ENCODE results near the gene CC2D1A.
"Not testable (repeated sequence)": the region's sequence is repeated elsewhere in the genome, so short reads cannot be mapped to it uniquely, and the experiment has no call there.

Gene CC2D1A

DNA sequence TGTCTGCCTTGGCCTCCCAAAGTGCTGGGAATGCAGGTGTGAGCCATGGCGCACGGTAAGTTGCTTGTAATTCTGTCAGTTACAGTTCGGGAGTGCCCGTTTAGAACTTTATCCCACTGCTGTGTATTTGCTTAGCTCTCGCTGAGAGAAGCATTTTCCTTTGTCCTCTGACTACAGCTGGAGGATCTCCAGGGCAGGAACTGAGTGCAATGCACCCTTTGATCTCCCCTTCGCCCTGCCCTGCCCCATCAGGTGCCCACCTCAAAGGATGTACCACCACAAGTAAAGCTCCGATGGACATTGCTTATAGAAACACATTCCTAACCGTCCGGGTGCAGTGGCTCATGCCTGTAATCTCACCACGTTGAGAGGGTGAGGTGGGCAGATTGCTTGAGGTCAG lies 6.6 kb upstream of the CC2D1A start:
- in situ Hi-C loops (cut with MboI; ENCODE audit: low sequenced_read_pairs) = loop anchor here (25.0 kb wide), 2 partner anchors 163 to 438 kb away; partner anchors contain the start of genes MISP3 and PALM3

GRCh38 chr19:13899912-13900584 lies 6.0 kb upstream of the CC2D1A start:
- in situ Hi-C loops (cut with MboI; ENCODE audit: low sequenced_read_pairs) = loop anchor here (25.0 kb wide), 2 partner anchors 162 to 437 kb away; partner anchors contain the start of genes MISP3 and PALM3

DNA sequence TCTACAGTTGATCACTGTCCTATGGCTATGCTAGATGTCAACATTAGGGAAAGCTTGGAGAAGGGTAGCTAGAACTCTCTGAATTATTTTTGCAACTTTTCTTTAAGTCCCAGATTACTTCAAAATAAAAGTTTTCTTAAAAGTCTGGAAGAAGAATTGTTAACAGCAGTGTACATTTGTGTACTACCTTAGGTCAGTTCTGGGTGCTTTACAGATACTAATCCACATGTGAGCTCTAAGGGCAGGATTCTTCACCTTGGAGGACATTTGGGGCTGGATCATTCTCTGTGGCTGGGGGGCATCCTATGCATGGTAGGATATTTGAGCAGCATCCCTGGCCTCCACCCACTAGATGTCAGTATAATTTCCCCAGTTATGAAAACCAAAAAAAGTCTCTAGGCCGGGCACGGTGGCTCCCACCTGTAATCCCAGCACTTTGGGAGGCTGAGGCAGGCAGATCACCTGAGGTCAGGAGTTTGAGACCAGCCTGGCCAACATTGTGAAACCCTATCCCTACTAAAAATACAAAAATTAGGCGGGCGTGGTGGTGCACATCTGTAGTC lies 2.9 kb upstream of the CC2D1A start:
- in situ Hi-C loops (cut with MboI; ENCODE audit: low sequenced_read_pairs) = no loop called here

- in situ Hi-C loops (cut with MboI; ENCODE audit: low sequenced_read_pairs) = no loop called here
Measured at GRCh38 chr19:13906521-13906904, 512 bp downstream of the CC2D1A start.

GRCh38 chr19:13906910-13907309 lies 909 bp downstream of the CC2D1A start:
- in situ Hi-C loops (cut with MboI; ENCODE audit: low sequenced_read_pairs) = no loop called here

DNA sequence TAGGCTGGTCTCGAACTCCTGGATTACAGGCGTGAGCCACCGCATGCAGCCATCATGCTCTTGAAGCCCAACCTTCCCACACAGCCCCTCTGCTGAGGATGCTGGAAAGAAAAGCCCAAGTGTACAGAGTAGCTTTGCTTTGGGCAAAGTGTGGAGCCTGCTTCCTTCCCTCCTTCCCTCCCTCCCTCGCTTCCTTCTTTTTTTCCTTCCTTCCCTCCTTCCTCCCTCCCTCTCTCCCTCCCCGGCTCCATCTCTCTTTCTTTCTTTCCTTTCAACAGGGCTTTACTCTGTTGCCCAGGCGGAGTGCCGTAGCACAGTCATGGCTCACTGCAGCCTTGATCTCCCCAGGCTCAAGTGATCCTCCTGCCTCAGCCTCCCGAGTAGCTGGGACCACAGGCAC lies 2.7 kb downstream of the CC2D1A start:
- in situ Hi-C loops (cut with MboI; ENCODE audit: low sequenced_read_pairs) = no loop called here

- in situ Hi-C loops (cut with MboI; ENCODE audit: low sequenced_read_pairs) = no loop called here
Measured at GRCh38 chr19:13909430-13909829, 3.4 kb downstream of the CC2D1A start.

DNA sequence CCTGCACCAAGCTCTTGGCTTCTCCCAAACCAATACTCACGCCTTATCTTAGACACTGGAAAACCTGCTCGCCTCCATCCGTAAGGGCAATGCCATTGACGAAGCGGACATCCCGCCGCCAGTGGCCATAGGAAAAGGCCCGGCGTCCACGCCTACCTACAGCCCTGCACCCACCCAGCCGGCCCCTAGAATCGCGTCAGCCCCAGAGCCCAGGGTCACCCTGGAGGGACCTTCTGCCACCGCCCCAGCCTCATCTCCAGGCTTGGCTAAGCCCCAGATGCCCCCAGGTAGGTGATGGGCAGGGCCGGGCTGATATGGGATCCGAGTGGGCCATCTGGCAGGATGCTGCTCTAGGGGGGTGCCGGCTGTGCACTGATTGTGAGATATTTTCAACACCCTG lies 7.4 kb downstream of the CC2D1A start:
- in situ Hi-C loops (cut with MboI; ENCODE audit: low sequenced_read_pairs) = no loop called here

DNA sequence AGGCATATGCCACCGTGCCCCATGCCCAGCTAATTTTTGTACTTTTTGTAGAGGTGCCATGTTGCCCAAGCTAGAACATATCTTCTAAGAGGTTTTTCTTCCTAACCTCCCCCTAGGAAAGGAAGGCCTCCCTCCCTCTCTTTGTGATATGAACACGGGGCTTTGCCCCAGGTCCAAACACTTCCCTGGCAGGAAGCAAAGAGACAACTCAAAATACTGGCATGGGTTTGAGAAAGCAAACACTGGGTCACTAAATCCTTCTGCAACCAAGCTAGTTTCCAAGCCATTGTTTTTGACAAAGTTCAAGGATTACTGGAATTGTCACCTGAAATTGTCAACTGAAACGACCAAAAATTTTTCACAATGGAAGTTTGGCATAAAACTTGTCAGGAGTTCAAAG lies 8.8 kb downstream of the CC2D1A start:
- in situ Hi-C loops (cut with MboI; ENCODE audit: low sequenced_read_pairs) = no loop called here

- in situ Hi-C loops (cut with MboI; ENCODE audit: low sequenced_read_pairs) = no loop called here
Measured at GRCh38 chr19:13917888-13918406, 11.9 kb downstream of the CC2D1A start.

GRCh38 chr19:13918726-13919411 lies 12.9 kb downstream of the CC2D1A start:
- in situ Hi-C loops (cut with MboI; ENCODE audit: low sequenced_read_pairs) = no loop called here

DNA sequence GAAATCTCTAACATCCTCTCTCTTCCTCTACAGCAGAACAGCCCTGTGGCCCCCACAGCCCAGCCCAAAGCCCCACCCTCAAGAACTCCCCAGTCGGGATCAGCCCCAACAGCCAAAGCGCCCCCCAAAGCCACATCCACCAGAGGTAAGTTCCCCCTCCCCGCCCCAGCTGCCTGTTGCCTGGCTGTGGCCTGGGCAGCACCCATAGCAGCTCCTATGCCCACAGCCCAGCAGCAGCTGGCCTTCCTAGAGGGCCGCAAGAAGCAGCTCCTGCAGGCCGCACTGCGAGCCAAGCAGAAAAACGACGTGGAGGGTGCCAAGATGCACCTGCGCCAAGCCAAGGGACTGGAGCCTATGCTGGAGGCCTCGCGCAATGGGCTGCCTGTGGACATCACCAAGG lies 14.5 kb downstream of the CC2D1A start:
- in situ Hi-C loops (cut with MboI; ENCODE audit: low sequenced_read_pairs) = no loop called here

- in situ Hi-C loops (cut with MboI; ENCODE audit: low sequenced_read_pairs) = no loop called here
Measured at GRCh38 chr19:13920940-13921747, 15.1 kb downstream of the CC2D1A start.

DNA sequence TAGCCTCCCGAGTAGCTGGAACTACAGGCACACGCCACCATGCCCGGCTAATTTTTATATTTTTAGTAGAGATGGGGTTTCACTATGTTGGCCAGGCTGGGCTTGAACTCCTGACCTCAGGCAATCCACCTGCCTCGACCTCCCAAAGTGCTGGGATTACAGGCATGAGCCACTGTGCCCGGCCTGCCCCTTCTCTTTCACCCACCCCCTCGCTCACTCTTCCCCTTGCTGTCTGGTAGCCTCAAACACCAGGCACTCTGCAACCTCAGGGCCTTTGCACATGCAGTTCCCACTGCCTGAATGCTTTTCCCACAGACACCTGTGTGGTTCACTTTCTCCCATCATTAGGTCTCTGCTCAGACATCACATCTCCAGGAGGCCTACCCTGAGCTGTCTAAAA lies 16.1 kb downstream of the CC2D1A start:
- in situ Hi-C loops (cut with MboI; ENCODE audit: low sequenced_read_pairs) = not testable (repeated sequence)

- in situ Hi-C loops (cut with MboI; ENCODE audit: low sequenced_read_pairs) = no loop called here
Measured at GRCh38 chr19:13923194-13923987, 17.4 kb downstream of the CC2D1A start.

GRCh38 chr19:13926010-13926409 lies 20.0 kb downstream of the CC2D1A start:
- in situ Hi-C loops (cut with MboI; ENCODE audit: low sequenced_read_pairs) = no loop called here

DNA sequence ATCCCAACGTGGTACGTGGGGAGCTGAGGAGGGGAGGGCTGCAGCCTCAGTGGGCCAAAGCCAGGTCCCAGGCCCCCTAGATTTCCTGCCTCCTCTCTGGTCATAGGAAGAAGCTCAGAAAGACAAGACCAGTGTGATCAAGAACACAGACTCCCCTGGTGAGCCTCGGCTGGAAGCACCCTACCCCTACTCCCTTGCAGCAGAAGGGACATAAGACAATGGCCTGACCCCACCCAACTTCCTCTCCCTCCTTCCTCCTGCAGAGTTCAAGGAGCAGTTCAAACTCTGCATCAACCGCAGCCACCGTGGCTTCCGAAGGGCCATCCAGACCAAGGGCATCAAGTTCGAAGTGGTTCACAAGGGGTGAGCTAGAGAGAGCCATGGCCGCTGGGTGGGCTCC lies 20.7 kb downstream of the CC2D1A start:
- in situ Hi-C loops (cut with MboI; ENCODE audit: low sequenced_read_pairs) = no loop called here

- in situ Hi-C loops (cut with MboI; ENCODE audit: low sequenced_read_pairs) = no loop called here
Measured at GRCh38 chr19:13929340-13929739, 23.3 kb downstream of the CC2D1A start.

- in situ Hi-C loops (cut with MboI; ENCODE audit: low sequenced_read_pairs) = no loop called here
Measured at GRCh38 chr19:13929956-13930355, 24.0 kb downstream of the CC2D1A start.

DNA sequence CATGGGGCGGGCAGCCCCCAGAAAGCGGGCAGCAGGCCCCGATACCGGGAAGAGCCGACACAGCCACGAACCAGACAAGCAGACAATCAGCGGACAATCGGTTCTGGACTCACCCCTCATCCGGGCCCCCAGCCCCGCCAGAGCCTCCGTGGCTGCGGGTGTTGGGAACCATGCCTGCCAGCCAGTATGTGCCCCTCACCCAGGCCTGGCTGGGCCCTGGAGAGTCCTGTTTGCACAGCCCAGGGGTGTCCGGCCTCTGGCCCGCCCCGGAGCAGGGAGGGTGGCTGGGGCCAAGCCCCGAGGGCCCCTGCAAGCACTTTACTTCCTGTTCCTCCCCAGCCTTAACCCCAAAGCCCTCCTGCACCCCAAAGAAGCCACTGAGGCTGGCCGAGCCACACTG lies 24.4 kb downstream of the CC2D1A start:
- in situ Hi-C loops (cut with MboI; ENCODE audit: low sequenced_read_pairs) = no loop called here

Measured in HL-60/S4 treated with retinoic acid at 250 ng/mL for 4 days and 3 days (cell line).